Common myeloid progenitor, CD34-positive (primary cell): ENCODE measurements around the gene DCTPP1.
A peak's percentile ranks its signal among the peaks of the same experiment; 100 is the strongest.

ENCODE experiments used
- CTCF ChIA-PET: fragments of 350-600 bp; sonication (Branson Sonifier 250); formaldehyde crosslinking; loops from one replicate; lab custom pipeline; 2021; ENCODE audit warnings: antibody characterized with exemption; lab: Charles Lee
- POLR2A ChIA-PET: fragments of 350-600 bp; sonication (Branson Sonifier 250); formaldehyde crosslinking; loops from one replicate; lab custom pipeline; 2021; ENCODE audit warnings: antibody characterized with exemption; lab: Charles Lee
- DNase-seq, 3 donors: peaks; one replicate each; pipeline versions ENCODE4 v3.0.0 to v3.0.0-alpha.2; 2013
- H3K27ac ChIP-seq, 2 experiments: 1 replicate in 1 of 2; 2 replicates in 1 of 2; pipeline ENCODE4 v1.7.0; 2013; ENCODE audit warnings: inconsistent platforms in 2 of 2, low read length in 2 of 2, mild to moderate bottlenecking in 2 of 2, low read depth in 1 of 2, moderate library complexity in 1 of 2; ENCODE audit not compliant: severe bottlenecking in 2 of 2, insufficient read depth in 1 of 2, poor library complexity in 1 of 2
- H3K27me3 ChIP-seq, 5 experiments: replicated peaks in 2 of 5; 1 replicate in 3 of 5; 2 replicates in 2 of 5; pipeline versions ENCODE4 v1.6.1 to v1.7.0; 2013; ENCODE audit warnings: low read length in 4 of 5, mild to moderate bottlenecking in 2 of 5, moderate library complexity in 2 of 5, inconsistent platforms in 1 of 5; ENCODE audit not compliant: insufficient read depth in 5 of 5, control insufficient read depth in 4 of 5
- H3K36me3 ChIP-seq, 4 experiments: 1 replicate in 2 of 4; 2 replicates in 2 of 4; pipeline versions ENCODE4 v1.6.1 to v1.7.0; 2013; ENCODE audit warnings: low read length in 3 of 4, control low read depth in 1 of 4, mild to moderate bottlenecking in 1 of 4; ENCODE audit not compliant: control insufficient read depth in 4 of 4, insufficient read depth in 4 of 4
- H3K4me1 ChIP-seq, 4 experiments: 1 replicate in 3 of 4; 2 replicates in 1 of 4; pipeline versions ENCODE4 v1.6.1 to v1.7.1; 2013; ENCODE audit warnings: low read length in 3 of 4, mild to moderate bottlenecking in 3 of 4, control low read depth in 1 of 4, inconsistent platforms in 1 of 4, moderate library complexity in 1 of 4; ENCODE audit not compliant: control insufficient read depth in 4 of 4, insufficient read depth in 4 of 4; ENCODE audit errors: control extremely low read depth in 1 of 4
- H3K4me3 ChIP-seq, 7 experiments: 1 replicate in 4 of 7; 2 replicates in 3 of 7; pipeline versions ENCODE4 v1.5.1 to v1.7.0; 2013; ENCODE audit warnings: mild to moderate bottlenecking in 7 of 7, low read length in 6 of 7, moderate library complexity in 6 of 7, inconsistent platforms in 2 of 7, low read depth in 2 of 7, control low read depth in 1 of 7; ENCODE audit not compliant: insufficient read depth in 4 of 7, control insufficient read depth in 1 of 7; ENCODE audit errors: extremely low read depth in 1 of 7
- H3K9me3 ChIP-seq, 5 experiments: 1 replicate in 4 of 5; 2 replicates in 1 of 5; pipeline versions ENCODE4 v1.6.1 to v1.7.1; 2013; ENCODE audit warnings: low read length in 4 of 5, mild to moderate bottlenecking in 2 of 5, inconsistent platforms in 1 of 5, low read depth in 1 of 5, moderate library complexity in 1 of 5; ENCODE audit not compliant: control insufficient read depth in 4 of 5, insufficient read depth in 2 of 5; ENCODE audit errors: control extremely low read depth in 1 of 5
- WGBS: methylation state at CpG from one replicate; pipeline ENCODE4 v1.1.5; 2013; ENCODE audit not compliant: insufficient coverage; 5-methylcytosine and 5-hydroxymethylcytosine counted together

DCTPP1 gene

GRCh38 chr16:30449116-30449435 lies 19.2 kb upstream of the DCTPP1 start:
- H3K4me1 ChIP-seq = peaks cover 9 to 51% (median 19%) of the 10 kb centered on the region in 4 experiments
- no peak overlapping the region for H3K4me3 ChIP-seq
- DNase-seq = no peak
- no peaks in the 10 kb centered on the region for H3K9me3 ChIP-seq
- ChIA-PET CTCF (interaction anchor here (0.8 to 5.6 kb wide), 23 partner anchors 8 to 269 kb away, joined by 3 to 37 read pairs (median 4); partner anchors contain the start of genes DCTPP1, ITGAL and ZNF764), POLR2A (no interaction called here)
- no peak overlapping the region for H3K27ac ChIP-seq
- H3K27me3 ChIP-seq = no peaks in the 10 kb centered on the region
- H3K36me3 ChIP-seq = peaks cover 0 to 7% (median 3%) of the 10 kb centered on the region in 4 experiments
- 86% methylated on average over 1 of the region's 3 CpGs for WGBS

GRCh38 chr16:30447512-30448226 lies 17.8 kb upstream of the DCTPP1 start:
- no peak overlapping the region for H3K4me3 ChIP-seq
- CTCF ChIA-PET = interaction anchor here (0.5 to 5.6 kb wide), 10 partner anchors 10 to 199 kb away, joined by 3 to 37 read pairs (median 4); partner anchors contain the start of gene DCTPP1
- peaks cover 0 to 19% (median 10%) of the 10 kb centered on the region in 4 experiments for H3K36me3 ChIP-seq
- H3K27ac ChIP-seq = no peak overlapping the region
- POLR2A ChIA-PET = interaction anchor here (0.6 kb wide), 1 partner anchor 162 kb away, joined by 3 read pairs; no protein-coding TSS in a partner anchor
- WGBS = 99% methylated on average over 10 of the region's 12 CpGs
- DNase-seq = no peak
- no peaks in the 10 kb centered on the region for H3K27me3 ChIP-seq
- H3K9me3 ChIP-seq = no peaks in the 10 kb centered on the region
- peaks cover 11 to 43% (median 25%) of the 10 kb centered on the region in 4 experiments for H3K4me1 ChIP-seq

GRCh38 chr16:30446203-30446595 lies 16.4 kb upstream of the DCTPP1 start:
- no CpG with 5 or more reads among the region's 10 CpGs for WGBS
- Histone ChIP-seq H3K27me3 (no peaks in the 10 kb centered on the region), H3K4me3 (peak overlapping the region; percentile 65 to 99 (median 95)), H3K9me3 (no peaks in the 10 kb centered on the region), H3K27ac (peak overlapping the region; percentile 94 to 98), H3K36me3 (peaks cover 0 to 19% (median 10%) of the 10 kb centered on the region in 4 experiments), H3K4me1 (peaks cover 3 to 35% (median 25%) of the 10 kb centered on the region in 4 experiments)
- ChIA-PET POLR2A (interaction anchor here (0.6 to 0.9 kb wide), 3 partner anchors 12 to 112 kb away, joined by 3 read pairs; partner anchors contain the start of gene ZNF764), CTCF (interaction anchor here (1.1 to 5.6 kb wide), 5 partner anchors 11 to 170 kb away, joined by 3 to 37 read pairs (median 4); no protein-coding TSS in a partner anchor)
- DNase-seq = peak in 1 of 3 donors; percentile 31

GRCh38 chr16:30445408-30446202 lies 15.8 kb upstream of the DCTPP1 start, which contains the start of gene SEPHS2:
Gene SEPHS2, minus strand, starts transcription at chr16:30445874. Its CDS starts 147 bp downstream, at chr16:30445727.
- Histone ChIP-seq H3K27me3 (no peaks in the 10 kb centered on the region), H3K4me1 (peaks cover 3 to 30% (median 24%) of the 10 kb centered on the region in 4 experiments), H3K4me3 (peak within 1 kb of the TSS; percentile 65 to 99 (median 95)), H3K9me3 (no peaks in the 10 kb centered on the region), H3K27ac (peak within 1 kb of the TSS; percentile 94 to 98), H3K36me3 (peaks cover 0 to 19% (median 10%) of the 10 kb centered on the region in 4 experiments)
- ChIA-PET POLR2A (interaction anchor here (0.6 to 1.0 kb wide), 5 partner anchors 13 to 113 kb away, joined by 3 to 6 read pairs (median 3); partner anchors contain the start of gene ZNF764), CTCF (interaction anchor here (0.7 to 5.6 kb wide), 8 partner anchors 11 to 171 kb away, joined by 3 to 37 read pairs (median 4); partner anchors contain the start of genes DCTPP1 and ZNF747)
- WGBS = under 1% methylated on average over 50 of the region's 59 CpGs
- peak; percentile 95 to 98 (median 98) for DNase-seq

- Histone ChIP-seq H3K4me3 (peak overlapping the region; percentile 65 to 99 (median 95)), H3K36me3 (peaks cover 0 to 19% (median 10%) of the 10 kb centered on the region in 4 experiments), H3K27ac (peak overlapping the region; percentile 94 to 98), H3K4me1 (peaks cover 3 to 33% (median 25%) of the 10 kb centered on the region in 4 experiments), H3K9me3 (no peaks in the 10 kb centered on the region), H3K27me3 (no peaks in the 10 kb centered on the region)
- ChIA-PET CTCF (interaction anchor here (0.7 to 5.6 kb wide), 6 partner anchors 11 to 90 kb away, joined by 3 to 37 read pairs (median 4); partner anchors contain the start of genes DCTPP1 and ZNF747), POLR2A (interaction anchor here (0.8 to 1.0 kb wide), 2 partner anchors 28 to 82 kb away, joined by 3 to 6 read pairs; no protein-coding TSS in a partner anchor)
- 34% methylated on average over 11 of the region's 11 CpGs for WGBS
- DNase-seq = peak in 1 of 3 donors; percentile 20
These were observed 15.2 kb upstream of the DCTPP1 start for GRCh38 chr16:30445149-30445407.

- ChIA-PET CTCF (interaction anchor here (0.6 to 5.6 kb wide), 9 partner anchors 9 to 202 kb away, joined by 3 to 37 read pairs (median 3); partner anchors contain the start of genes DCTPP1 and ZNF747), POLR2A (interaction anchor here (0.8 to 1.0 kb wide), 2 partner anchors 27 to 83 kb away, joined by 3 to 6 read pairs; no protein-coding TSS in a partner anchor)
- Histone ChIP-seq H3K4me3 (peak overlapping the region; percentile 65 to 99 (median 95)), H3K9me3 (no peaks in the 10 kb centered on the region), H3K4me1 (peaks cover 3 to 38% (median 26%) of the 10 kb centered on the region in 4 experiments), H3K27ac (peak overlapping the region; percentile 94 to 98), H3K36me3 (peaks cover 0 to 19% (median 10%) of the 10 kb centered on the region in 4 experiments), H3K27me3 (no peaks in the 10 kb centered on the region)
- 95% methylated on average over 28 of the region's 29 CpGs for WGBS
- DNase-seq = no peak
These were observed 14.7 kb upstream of the DCTPP1 start for GRCh38 chr16:30444231-30445148.
